ENCODE results near the gene MT2A.

DNA sequence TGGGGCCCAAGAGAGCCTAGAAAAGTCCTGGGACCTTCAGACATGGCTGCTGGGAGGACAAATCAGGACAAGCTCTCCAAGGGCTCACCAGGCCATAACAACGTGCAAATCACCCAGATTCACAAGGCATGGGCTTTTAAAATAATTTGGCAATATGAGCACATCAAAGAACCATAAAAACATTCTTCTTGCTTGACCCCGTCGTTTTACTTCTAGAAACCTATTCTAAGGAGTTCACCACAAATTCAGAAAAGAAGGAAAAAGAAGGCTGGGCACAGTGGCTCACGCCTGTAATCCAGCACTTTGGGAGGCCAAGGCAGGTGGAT lies 31.1 kb upstream of the MT2A start:
- TF ChIP-seq, protein P1, sequence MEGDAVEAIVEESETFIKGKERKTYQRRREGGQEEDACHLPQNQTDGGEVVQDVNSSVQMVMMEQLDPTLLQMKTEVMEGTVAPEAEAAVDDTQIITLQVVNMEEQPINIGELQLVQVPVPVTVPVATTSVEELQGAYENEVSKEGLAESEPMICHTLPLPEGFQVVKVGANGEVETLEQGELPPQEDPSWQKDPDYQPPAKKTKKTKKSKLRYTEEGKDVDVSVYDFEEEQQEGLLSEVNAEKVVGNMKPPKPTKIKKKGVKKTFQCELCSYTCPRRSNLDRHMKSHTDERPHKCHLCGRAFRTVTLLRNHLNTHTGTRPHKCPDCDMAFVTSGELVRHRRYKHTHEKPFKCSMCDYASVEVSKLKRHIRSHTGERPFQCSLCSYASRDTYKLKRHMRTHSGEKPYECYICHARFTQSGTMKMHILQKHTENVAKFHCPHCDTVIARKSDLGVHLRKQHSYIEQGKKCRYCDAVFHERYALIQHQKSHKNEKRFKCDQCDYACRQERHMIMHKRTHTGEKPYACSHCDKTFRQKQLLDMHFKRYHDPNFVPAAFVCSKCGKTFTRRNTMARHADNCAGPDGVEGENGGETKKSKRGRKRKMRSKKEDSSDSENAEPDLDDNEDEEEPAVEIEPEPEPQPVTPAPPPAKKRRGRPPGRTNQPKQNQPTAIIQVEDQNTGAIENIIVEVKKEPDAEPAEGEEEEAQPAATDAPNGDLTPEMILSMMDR (IDR thresholded peaks at IDR 0.05; ENCODE audit: borderline replicate concordance, extremely low read depth, low read length, poor library complexity, severe bottlenecking): no peak
- TF ChIP-seq EZH2 (IDR thresholded peaks at IDR 0.05; ENCODE audit: borderline replicate concordance, low read depth, low read length, severe bottlenecking): no peak

Measured in DND-41 (cell line).